Muscle of leg (tissue), 11 donors: Measurements from ENCODE around the gene ZNF385D. TPM values are rescaled to one million over a fixed set of nuclear protein-coding genes. Genes with fewer than 3 reads are reported as not detected.

Experiments
- DNase-seq: peaks from one replicate; pipeline ENCODE4 v3.0.0; 2013
- H3K27ac ChIP-seq: one replicate; pipeline ENCODE4 v1.5.1; 2013; ENCODE audit warnings: mild to moderate bottlenecking, low read length, control low read depth
- H3K27me3 ChIP-seq: one replicate; pipeline ENCODE4 v1.6.1; 2013; ENCODE audit warnings: low read length; ENCODE audit not compliant: control insufficient read depth, insufficient read depth
- H3K36me3 ChIP-seq: one replicate; pipeline ENCODE4 v1.6.1; 2013; ENCODE audit warnings: low read length; ENCODE audit not compliant: control insufficient read depth, insufficient read depth
- H3K4me1 ChIP-seq: one replicate; pipeline ENCODE4 v1.6.1; 2013; ENCODE audit warnings: low read length; ENCODE audit not compliant: control insufficient read depth, insufficient read depth
- H3K4me3 ChIP-seq: one replicate; pipeline ENCODE4 v1.5.1; 2013; ENCODE audit warnings: low read length, control low read depth
- H3K9me3 ChIP-seq: replicated peaks from 2 replicates; pipeline ENCODE4 v1.6.1; 2013; ENCODE audit warnings: low read depth, low read length; ENCODE audit not compliant: control insufficient read depth
- WGBS: methylation state at CpG from one replicate; pipeline ENCODE4 v1.1.5; 2013; ENCODE audit warnings: missing lambda C conversion rate; ENCODE audit not compliant: insufficient coverage; 5-methylcytosine and 5-hydroxymethylcytosine counted together
- polyA plus RNA-seq, 8 donors: library from polyadenylated mRNA; unstranded; fragments of 120-200 nt; gene quantifications; one replicate each; pipeline versions ENCODE4 v1.2.1 to v1.2.3, GENCODE V29; 2013; ENCODE audit warnings: inconsistent platforms in 1 of 8, low replicate concordance in 1 of 8; ENCODE audit not compliant: insufficient read length in 8 of 8, insufficient read depth in 1 of 8
- total RNA-seq: library from RNA; stranded (reverse); fragments of 120-200 nt; gene quantifications from one replicate; pipeline ENCODE4 v1.2.4, GENCODE V29; 2013

ZNF385D gene
- total and polyA plus RNA-seq, 9 donors = 10.6 to 36.9 (median 27.6) TPM

- WGBS = no CpG with 5 or more reads among the region's 1 CpG
- Histone ChIP-seq H3K4me3 (no peak overlapping the region), H3K27ac (no peak overlapping the region), H3K27me3 (no peaks in the 10 kb centered on the region), H3K9me3 (no peaks in the 10 kb centered on the region), H3K36me3 (no peaks in the 10 kb centered on the region), H3K4me1 (no peaks in the 10 kb centered on the region)
- no peak for DNase-seq
Observed at GRCh38 chr3:21654662-21655061, 96.3 kb downstream of the ZNF385D start.

GRCh38 chr3:21654241-21654640 lies 96.8 kb downstream of the ZNF385D start:
- H3K27me3 ChIP-seq = no peaks in the 10 kb centered on the region
- H3K36me3 ChIP-seq = no peaks in the 10 kb centered on the region
- no peaks in the 10 kb centered on the region for H3K4me1 ChIP-seq
- no CpG with 5 or more reads among the region's 5 CpGs for WGBS
- no peak overlapping the region for H3K4me3 ChIP-seq
- no peak for DNase-seq
- H3K9me3 ChIP-seq = no peaks in the 10 kb centered on the region
- no peak overlapping the region for H3K27ac ChIP-seq

GRCh38 chr3:21649519-21649918 lies 101.5 kb downstream of the ZNF385D start:
- DNase-seq = no peak
- no peak overlapping the region for H3K27ac ChIP-seq
- no peaks in the 10 kb centered on the region for H3K9me3 ChIP-seq
- H3K36me3 ChIP-seq = no peaks in the 10 kb centered on the region
- no CpG with 5 or more reads among the region's 1 CpG for WGBS
- peaks cover 6% of the 10 kb centered on the region for H3K4me1 ChIP-seq
- H3K4me3 ChIP-seq = no peak overlapping the region
- H3K27me3 ChIP-seq = no peaks in the 10 kb centered on the region

GRCh38 chr3:21647961-21648360 lies 103.0 kb downstream of the ZNF385D start:
- no peaks in the 10 kb centered on the region for H3K27me3 ChIP-seq
- H3K4me3 ChIP-seq = no peak overlapping the region
- no peaks in the 10 kb centered on the region for H3K36me3 ChIP-seq
- H3K9me3 ChIP-seq = no peaks in the 10 kb centered on the region
- DNase-seq = no peak
- WGBS = 83% methylated on average over 2 of the region's 4 CpGs
- no peak overlapping the region for H3K27ac ChIP-seq
- H3K4me1 ChIP-seq = peaks cover 9% of the 10 kb centered on the region

- peaks cover 9% of the 10 kb centered on the region for H3K4me1 ChIP-seq
- no peaks in the 10 kb centered on the region for H3K27me3 ChIP-seq
- DNase-seq = peak; percentile 84
- WGBS = 59% methylated on average over 2 of the region's 4 CpGs
- H3K27ac ChIP-seq = peak overlapping the region; percentile 89
- no peaks in the 10 kb centered on the region for H3K9me3 ChIP-seq
- H3K4me3 ChIP-seq = no peak overlapping the region
- H3K36me3 ChIP-seq = no peaks in the 10 kb centered on the region
Observed at GRCh38 chr3:21645121-21645897, 105.7 kb downstream of the ZNF385D start.

GRCh38 chr3:21644268-21644667 lies 106.7 kb downstream of the ZNF385D start:
- no peaks in the 10 kb centered on the region for H3K27me3 ChIP-seq

GRCh38 chr3:21643752-21644151 lies 107.3 kb downstream of the ZNF385D start:
- no peaks in the 10 kb centered on the region for H3K27me3 ChIP-seq
- WGBS = 50% methylated on average over 2 of the region's 2 CpGs
- H3K27ac ChIP-seq = no peak overlapping the region

More at GRCh38 chr3:21644268-21644667, 106.7 kb downstream of the ZNF385D start:
- no peak for DNase-seq
- Histone ChIP-seq H3K4me3 (no peak overlapping the region), H3K27ac (no peak overlapping the region), H3K36me3 (no peaks in the 10 kb centered on the region), H3K4me1 (peaks cover 9% of the 10 kb centered on the region), H3K9me3 (no peaks in the 10 kb centered on the region)
- WGBS = no CpG with 5 or more reads among the region's 2 CpGs

GRCh38 chr3:21642433-21642832 lies 108.6 kb downstream of the ZNF385D start:
- Histone ChIP-seq H3K4me1 (peaks cover 9% of the 10 kb centered on the region), H3K36me3 (no peaks in the 10 kb centered on the region), H3K9me3 (no peaks in the 10 kb centered on the region), H3K27me3 (no peaks in the 10 kb centered on the region), H3K4me3 (no peak overlapping the region), H3K27ac (no peak overlapping the region)
- no CpG with 5 or more reads among the region's 3 CpGs for WGBS
- no peak for DNase-seq

More at GRCh38 chr3:21643752-21644151, 107.3 kb downstream of the ZNF385D start:
- peaks cover 9% of the 10 kb centered on the region for H3K4me1 ChIP-seq
- no peaks in the 10 kb centered on the region for H3K9me3 ChIP-seq
- H3K36me3 ChIP-seq = no peaks in the 10 kb centered on the region
- DNase-seq = no peak
- H3K4me3 ChIP-seq = no peak overlapping the region

GRCh38 chr3:21641959-21642358 lies 109.1 kb downstream of the ZNF385D start:
- Histone ChIP-seq H3K27me3 (no peaks in the 10 kb centered on the region), H3K9me3 (no peaks in the 10 kb centered on the region), H3K4me3 (no peak overlapping the region), H3K4me1 (peaks cover 9% of the 10 kb centered on the region), H3K36me3 (no peaks in the 10 kb centered on the region), H3K27ac (no peak overlapping the region)
- WGBS = 100% methylated on average over 3 of the region's 4 CpGs
- no peak for DNase-seq

GRCh38 chr3:21638488-21638887 lies 112.5 kb downstream of the ZNF385D start:
- 83% methylated on average over 1 of the region's 2 CpGs for WGBS
- Histone ChIP-seq H3K36me3 (no peaks in the 10 kb centered on the region), H3K4me1 (no peaks in the 10 kb centered on the region), H3K9me3 (no peaks in the 10 kb centered on the region), H3K27ac (no peak overlapping the region), H3K27me3 (no peaks in the 10 kb centered on the region), H3K4me3 (no peak overlapping the region)
- DNase-seq = no peak
